Urothelium cell line (cell line): ENCODE measurements around the gene DLGAP1.
A peak's percentile ranks its signal among the peaks of the same experiment; 100 is the strongest.

Experiments
- DNase-seq: peaks from one replicate; pipeline ENCODE4 v3.0.0; 2011; ENCODE audit warnings: low spot score, mixed read lengths
- FAIRE-seq: peaks from 2 replicates; lab custom pipeline; 2011; peaks lifted over from hg19 to GRCh38; lab: Jason Lieb, UNC

DLGAP1 gene

GRCh38 chr18:3682061-3682460 is 773.0 kb downstream of the DLGAP1 start:
- DNase-seq (no peak), FAIRE-seq (peak; percentile 9)

- peak; percentile 74 for FAIRE-seq
- no peak for DNase-seq
These were observed 775.9 kb downstream of the DLGAP1 start for GRCh38 chr18:3679241-3679640.

- peak; percentile 79 for FAIRE-seq
- DNase-seq, result no peak
These were observed 779.1 kb downstream of the DLGAP1 start for GRCh38 chr18:3675994-3676393.

- FAIRE-seq, result peak; percentile 98
These were observed 779.7 kb downstream of the DLGAP1 start for GRCh38 chr18:3675446-3675845.

GRCh38 chr18:3671176-3671575 is 783.9 kb downstream of the DLGAP1 start:
- DNase-seq (no peak), FAIRE-seq (no peak)

More at GRCh38 chr18:3675446-3675845, 779.7 kb downstream of the DLGAP1 start:
- peak; percentile 98 for DNase-seq

- DNase-seq, result no peak
- FAIRE-seq, result peak; percentile 73
These were observed 785.7 kb downstream of the DLGAP1 start for GRCh38 chr18:3669376-3669775.

GRCh38 chr18:3667255-3668137 is 787.6 kb downstream of the DLGAP1 start:
- DNase-seq (no peak), FAIRE-seq (peak; percentile 74)

- FAIRE-seq (no peak), DNase-seq (no peak)
These were observed 788.4 kb downstream of the DLGAP1 start for GRCh38 chr18:3666526-3667254.

GRCh38 chr18:3665780-3666525 is 789.2 kb downstream of the DLGAP1 start:
- FAIRE-seq, result peak; percentile 92

GRCh38 chr18:3665204-3665603 is 789.9 kb downstream of the DLGAP1 start:
- FAIRE-seq (no peak), DNase-seq (no peak)

More at GRCh38 chr18:3665780-3666525, 789.2 kb downstream of the DLGAP1 start:
- peak; percentile 96 for DNase-seq

GRCh38 chr18:3664563-3665178 is 790.4 kb downstream of the DLGAP1 start:
- no peak for DNase-seq

GRCh38 chr18:3663870-3664512 is 791.1 kb downstream of the DLGAP1 start:
- FAIRE-seq, result peak; percentile 94
- no peak for DNase-seq

More at GRCh38 chr18:3664563-3665178, 790.4 kb downstream of the DLGAP1 start:
- FAIRE-seq, result no peak

GRCh38 chr18:3661989-3662388 is 793.1 kb downstream of the DLGAP1 start:
- DNase-seq, result no peak

GRCh38 chr18:3660739-3661515 is 794.2 kb downstream of the DLGAP1 start:
- no peak for DNase-seq

More at GRCh38 chr18:3661989-3662388, 793.1 kb downstream of the DLGAP1 start:
- FAIRE-seq, result no peak

GRCh38 chr18:3658529-3658928 is 796.6 kb downstream of the DLGAP1 start:
- FAIRE-seq (peak; percentile 35), DNase-seq (no peak)

More at GRCh38 chr18:3660739-3661515, 794.2 kb downstream of the DLGAP1 start:
- no peak for FAIRE-seq

- DNase-seq (no peak), FAIRE-seq (no peak)
These were observed 799.7 kb downstream of the DLGAP1 start for GRCh38 chr18:3655254-3656050.

GRCh38 chr18:3654442-3655253 is 800.5 kb downstream of the DLGAP1 start:
- no peak for DNase-seq
- FAIRE-seq, result peak; percentile 83
